Transverse colon (tissue), 4 donors: ENCODE results near the gene ADD3.

Experiments used
- EP300 ChIP-seq: sonication (generic); formaldehyde crosslinking; IDR thresholded peaks from one replicate; pipeline ENCODE4 v1.6.1; 2017; ENCODE audit warnings: antibody characterized with exemption, low read depth
- POLR2A ChIP-seq: fragments of 450-650 bp; IDR thresholded peaks from one replicate; pipeline ENCODE4 v1.6.1; 2016; ENCODE audit warnings: antibody characterized with exemption, mild to moderate bottlenecking, moderate library complexity
- POLR2AphosphoS5 ChIP-seq, 3 donors: sonication (generic); formaldehyde crosslinking; IDR thresholded peaks; one replicate each; pipeline ENCODE4 v1.6.1; 2016; ENCODE audit warnings: antibody characterized with exemption in 3 of 3
- TF ChIP-seq, protein P1 (sequence below), 5 experiments: fragments of 200-600 bp in 3 of 5; fragments of 450-650 bp in 2 of 5; sonication (generic) in 3 of 5; IDR thresholded peaks; 1 replicate in 2 of 5; 2 replicates in 3 of 5; pipeline ENCODE4 v1.5.1; 2016 to 2017; ENCODE audit warnings: antibody characterized with exemption in 5 of 5, inconsistent platforms in 3 of 5, mild to moderate bottlenecking in 2 of 5, moderate library complexity in 1 of 5

DNA sequence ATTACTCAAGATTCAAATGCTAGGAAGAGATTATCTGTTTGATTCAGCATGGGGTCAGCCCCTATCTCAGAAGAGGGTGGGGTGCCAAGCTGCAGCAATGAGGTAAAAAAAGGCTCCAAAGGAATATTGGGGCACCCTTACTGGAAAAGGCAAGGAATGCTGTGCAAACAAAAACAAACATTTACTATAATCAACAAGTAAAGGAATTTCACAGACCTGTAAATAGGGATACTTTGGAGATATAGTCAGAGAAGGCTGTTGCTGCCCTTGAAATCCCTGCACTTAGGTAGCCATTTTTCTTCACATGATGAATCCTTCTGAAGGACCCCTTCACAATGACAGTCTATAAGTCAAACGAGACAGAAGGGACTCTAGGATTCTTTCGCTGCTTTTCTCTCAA, 10.6 kb upstream of the ADD3 start:
- TF ChIP-seq, protein P1, sequence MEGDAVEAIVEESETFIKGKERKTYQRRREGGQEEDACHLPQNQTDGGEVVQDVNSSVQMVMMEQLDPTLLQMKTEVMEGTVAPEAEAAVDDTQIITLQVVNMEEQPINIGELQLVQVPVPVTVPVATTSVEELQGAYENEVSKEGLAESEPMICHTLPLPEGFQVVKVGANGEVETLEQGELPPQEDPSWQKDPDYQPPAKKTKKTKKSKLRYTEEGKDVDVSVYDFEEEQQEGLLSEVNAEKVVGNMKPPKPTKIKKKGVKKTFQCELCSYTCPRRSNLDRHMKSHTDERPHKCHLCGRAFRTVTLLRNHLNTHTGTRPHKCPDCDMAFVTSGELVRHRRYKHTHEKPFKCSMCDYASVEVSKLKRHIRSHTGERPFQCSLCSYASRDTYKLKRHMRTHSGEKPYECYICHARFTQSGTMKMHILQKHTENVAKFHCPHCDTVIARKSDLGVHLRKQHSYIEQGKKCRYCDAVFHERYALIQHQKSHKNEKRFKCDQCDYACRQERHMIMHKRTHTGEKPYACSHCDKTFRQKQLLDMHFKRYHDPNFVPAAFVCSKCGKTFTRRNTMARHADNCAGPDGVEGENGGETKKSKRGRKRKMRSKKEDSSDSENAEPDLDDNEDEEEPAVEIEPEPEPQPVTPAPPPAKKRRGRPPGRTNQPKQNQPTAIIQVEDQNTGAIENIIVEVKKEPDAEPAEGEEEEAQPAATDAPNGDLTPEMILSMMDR (IDR thresholded peaks at IDR 0.05): no peak
- TF ChIP-seq POLR2A: no peak
- no peak for TF ChIP-seq POLR2AphosphoS5 (IDR thresholded peaks at IDR 0.05)
- no peak for TF ChIP-seq EP300
